Adipocyte (in vitro differentiated cells): ENCODE measurements around the gene CHD5.
"Not testable (repeated sequence)": the region's sequence is repeated elsewhere in the genome, so short reads cannot be mapped to it uniquely, and the experiment has no call there.

Source experiments
- DNase-seq: peaks from one replicate; pipeline ENCODE4 v3.0.0-alpha.2; 2015; ENCODE audit warnings: low read depth
- H3K27me3 ChIP-seq: replicated peaks from 2 replicates; pipeline ENCODE4 v1.7.0; 2013; ENCODE audit warnings: mild to moderate bottlenecking, low read length, moderate library complexity; ENCODE audit not compliant: control insufficient read depth, insufficient read depth
- H3K36me3 ChIP-seq: 2 replicates; pipeline ENCODE4 v1.7.0; 2013; ENCODE audit warnings: low read length, mild to moderate bottlenecking, moderate library complexity; ENCODE audit not compliant: control insufficient read depth, insufficient read depth, severe bottlenecking
- H3K4me1 ChIP-seq: 2 replicates; pipeline ENCODE4 v1.7.0; 2013; ENCODE audit warnings: mild to moderate bottlenecking, low read length, moderate library complexity; ENCODE audit not compliant: control insufficient read depth, insufficient read depth
- H3K4me3 ChIP-seq: 2 replicates; pipeline ENCODE4 v1.7.0; 2013; ENCODE audit warnings: mild to moderate bottlenecking, low read length, moderate library complexity
- H3K9ac ChIP-seq: 2 replicates; pipeline ENCODE4 v1.7.0; 2013; ENCODE audit warnings: mild to moderate bottlenecking, low read length, moderate library complexity
- H3K9me3 ChIP-seq: 2 replicates; pipeline ENCODE4 v1.7.0; 2013; ENCODE audit warnings: mild to moderate bottlenecking, low read length, moderate library complexity; ENCODE audit not compliant: control insufficient read depth

The CHD5 gene

DNA sequence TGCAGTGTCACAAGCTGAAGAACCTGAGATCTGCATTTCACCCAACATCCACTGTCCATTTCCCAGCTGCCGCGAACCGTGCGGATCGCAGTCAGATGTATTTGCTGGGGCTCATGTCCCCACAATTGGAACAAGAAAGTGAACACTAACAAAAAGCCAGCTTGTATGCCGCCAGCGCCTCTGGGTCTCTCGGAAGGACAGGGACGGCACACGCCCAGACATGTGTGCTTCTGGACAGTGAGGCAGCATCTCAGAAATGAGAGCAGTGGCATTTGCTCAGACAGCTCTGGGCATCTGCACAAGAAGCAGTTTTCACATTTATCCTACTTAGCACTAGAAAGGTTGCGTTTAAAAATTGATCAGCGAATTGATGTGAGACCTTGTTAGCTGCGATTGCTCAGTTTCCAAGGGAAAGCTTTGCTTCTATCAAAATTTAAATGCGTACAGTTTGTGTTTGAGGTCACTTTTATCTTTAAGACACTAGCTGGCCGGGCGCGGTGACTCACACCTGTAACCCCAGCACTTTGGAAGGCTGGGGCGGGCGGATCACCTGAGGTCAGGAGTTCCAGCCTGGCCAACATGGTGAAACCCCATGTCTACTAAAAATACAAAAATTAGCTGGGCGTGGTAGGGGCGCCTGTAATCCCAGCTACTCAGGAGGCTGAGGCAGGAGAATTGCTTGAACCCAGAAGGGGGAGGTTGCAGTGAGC, 105.8 kb downstream of the CHD5 start:
- Histone ChIP-seq H3K9me3 (no peaks in the 10 kb centered on the region), H3K9ac (no peak overlapping the region), H3K36me3 (no peaks in the 10 kb centered on the region), H3K27me3 (peaks cover 6% of the 10 kb centered on the region), H3K4me3 (no peak overlapping the region), H3K4me1 (peaks cover 5% of the 10 kb centered on the region)
- DNase-seq, result no peak

DNA sequence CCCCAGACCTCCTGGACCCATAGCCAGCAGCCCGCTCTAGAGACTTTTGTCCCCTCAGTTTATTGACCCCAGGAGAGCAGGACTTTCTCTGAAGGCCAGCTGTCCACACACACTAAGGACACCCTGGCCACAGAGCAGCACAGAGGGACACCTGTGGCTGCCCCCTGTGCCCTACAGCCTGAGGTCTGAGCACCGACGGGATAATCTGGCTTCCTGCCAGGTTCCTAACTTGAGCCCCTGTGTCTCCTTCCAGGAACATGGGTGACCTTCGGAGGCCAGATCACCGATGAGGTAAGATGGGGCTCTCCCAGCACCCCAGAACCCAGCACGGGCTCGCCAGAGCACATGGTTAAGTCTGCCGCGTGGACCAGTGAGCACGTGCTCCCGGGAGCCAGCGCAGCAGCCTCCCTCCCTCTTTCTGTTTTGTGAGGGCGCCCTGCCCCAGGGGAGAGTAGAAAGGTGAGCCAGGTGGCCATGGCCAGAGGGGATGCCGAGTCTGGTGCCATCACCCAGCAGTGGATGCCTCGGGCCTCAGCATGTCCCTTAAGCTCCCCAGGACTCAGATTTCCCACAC, 106.6 kb downstream of the CHD5 start:
- no peak for DNase-seq
- H3K36me3 ChIP-seq, result no peaks in the 10 kb centered on the region
- no peak overlapping the region for H3K4me3 ChIP-seq
- no peak overlapping the region for H3K9ac ChIP-seq
- H3K9me3 ChIP-seq, result no peaks in the 10 kb centered on the region
- H3K27me3 ChIP-seq, result peaks cover 12% of the 10 kb centered on the region
- H3K4me1 ChIP-seq, result peaks cover 5% of the 10 kb centered on the region

DNA sequence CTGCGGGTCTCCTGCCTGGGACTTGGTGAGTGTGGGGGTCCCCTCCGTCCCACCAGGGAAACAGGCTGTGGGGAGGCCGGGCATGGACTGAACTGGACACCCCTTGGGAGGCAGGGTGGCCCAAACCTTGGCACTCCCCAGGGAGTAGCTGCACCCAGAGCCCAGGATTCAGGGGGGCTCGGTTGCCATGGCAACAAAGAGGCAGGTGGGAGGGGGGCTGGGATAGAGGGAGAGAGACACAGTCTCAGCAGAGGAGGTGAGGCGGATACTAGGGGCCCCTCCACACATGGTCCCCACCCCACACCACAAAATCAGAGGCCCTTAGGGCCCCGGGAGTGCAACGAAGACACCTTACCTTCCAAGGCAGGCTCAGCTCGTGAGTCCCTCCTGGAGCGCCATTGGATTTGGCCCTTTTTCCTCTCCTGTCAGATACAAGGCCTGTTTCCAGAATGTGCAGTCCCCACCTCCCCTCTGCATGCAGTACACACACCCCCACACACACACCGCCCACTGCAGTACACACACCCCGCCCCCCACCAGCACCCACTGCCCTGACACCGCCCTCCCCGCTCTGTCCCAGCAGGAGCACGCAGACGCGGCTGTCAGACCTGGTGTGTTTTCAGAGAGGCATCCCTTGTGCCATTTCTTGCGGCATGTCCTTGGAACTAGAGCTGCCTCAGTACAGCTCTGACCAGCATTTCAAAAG, 107.2 kb downstream of the CHD5 start:
- no peak for DNase-seq
- Histone ChIP-seq H3K4me3 (no peak overlapping the region), H3K27me3 (peaks cover 13% of the 10 kb centered on the region), H3K4me1 (peaks cover 5% of the 10 kb centered on the region), H3K9me3 (no peaks in the 10 kb centered on the region), H3K9ac (no peak overlapping the region), H3K36me3 (no peaks in the 10 kb centered on the region)

DNA sequence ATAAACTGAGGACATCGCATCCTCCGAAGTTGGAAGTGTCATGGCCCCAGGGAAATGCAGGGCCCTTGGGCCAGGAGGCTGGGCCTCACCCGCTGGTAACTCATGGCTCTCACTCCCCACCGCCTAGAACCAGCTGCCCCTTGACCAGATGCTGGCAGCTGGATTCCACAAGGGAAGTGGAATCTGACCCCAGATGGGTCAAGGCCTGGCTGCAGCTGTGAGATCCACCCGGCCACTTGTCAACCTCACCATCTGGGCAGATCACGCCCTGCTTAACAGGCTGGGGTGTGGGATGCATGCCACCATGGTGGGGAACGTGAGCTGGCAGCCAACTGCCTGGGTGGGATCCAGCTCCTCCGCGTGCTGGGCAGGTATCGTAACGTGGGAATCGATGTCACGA, 108.9 kb downstream of the CHD5 start:
- H3K4me3 ChIP-seq, result no peak overlapping the region
- H3K9ac ChIP-seq, result no peak overlapping the region
- peaks cover 13% of the 10 kb centered on the region for H3K27me3 ChIP-seq
- H3K9me3 ChIP-seq, result no peaks in the 10 kb centered on the region
- no peak for DNase-seq
- H3K36me3 ChIP-seq, result no peaks in the 10 kb centered on the region
- peaks cover 5% of the 10 kb centered on the region for H3K4me1 ChIP-seq

DNA sequence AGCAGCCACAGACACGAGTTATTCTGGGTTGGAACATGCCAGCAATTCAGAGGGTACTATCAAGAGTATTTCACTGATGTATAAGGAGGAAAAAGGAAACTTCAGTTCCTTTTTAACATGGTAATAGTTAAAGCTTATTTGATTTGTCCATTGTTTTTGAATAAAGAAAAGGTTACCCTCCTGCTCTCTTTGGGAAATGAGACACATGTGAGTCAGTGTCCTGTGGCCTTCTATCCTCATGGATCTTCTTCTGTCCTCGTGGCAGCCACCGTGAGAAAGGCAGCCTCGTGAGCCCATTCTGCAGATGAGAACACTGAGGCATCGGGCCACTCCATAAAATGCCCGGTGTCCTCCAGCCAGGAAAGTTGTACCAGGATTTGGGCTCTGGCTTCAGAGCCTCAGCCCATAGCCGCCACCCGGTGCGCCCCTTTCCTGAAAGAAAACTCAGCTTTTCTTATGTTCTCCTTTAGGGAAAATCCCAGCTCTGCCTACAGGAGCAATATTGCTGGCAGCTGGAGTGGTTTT, 109.6 kb downstream of the CHD5 start:
- DNase-seq, result no peak
- H3K4me3 ChIP-seq, result no peak overlapping the region
- peaks cover 18% of the 10 kb centered on the region for H3K27me3 ChIP-seq
- H3K9me3 ChIP-seq, result no peaks in the 10 kb centered on the region
- peaks cover 5% of the 10 kb centered on the region for H3K4me1 ChIP-seq
- no peaks in the 10 kb centered on the region for H3K36me3 ChIP-seq
- no peak overlapping the region for H3K9ac ChIP-seq

DNA sequence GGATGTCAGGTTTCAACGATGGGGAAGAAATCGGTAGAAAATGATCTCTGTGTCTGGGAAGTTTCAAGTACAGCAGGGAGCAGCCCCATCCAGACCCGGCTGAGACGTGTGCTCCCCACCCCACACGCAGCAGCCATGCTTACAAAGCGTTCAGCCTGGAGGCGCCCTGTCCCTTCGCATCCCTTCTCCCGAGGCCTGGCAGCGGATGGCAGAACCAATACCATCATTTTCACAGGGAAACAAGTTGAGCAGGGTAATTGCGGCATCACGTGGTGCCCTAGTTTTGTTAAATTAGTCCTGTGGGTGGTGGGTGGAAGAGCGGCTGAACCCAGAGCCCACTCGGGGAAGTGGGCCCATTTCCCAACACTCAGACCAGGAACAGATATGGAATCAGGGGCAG, 110.5 kb downstream of the CHD5 start:
- no peak overlapping the region for H3K4me3 ChIP-seq
- no peak overlapping the region for H3K9ac ChIP-seq
- peaks cover 23% of the 10 kb centered on the region for H3K27me3 ChIP-seq
- no peaks in the 10 kb centered on the region for H3K9me3 ChIP-seq
- no peaks in the 10 kb centered on the region for H3K36me3 ChIP-seq
- no peak for DNase-seq
- peaks cover 5% of the 10 kb centered on the region for H3K4me1 ChIP-seq

DNA sequence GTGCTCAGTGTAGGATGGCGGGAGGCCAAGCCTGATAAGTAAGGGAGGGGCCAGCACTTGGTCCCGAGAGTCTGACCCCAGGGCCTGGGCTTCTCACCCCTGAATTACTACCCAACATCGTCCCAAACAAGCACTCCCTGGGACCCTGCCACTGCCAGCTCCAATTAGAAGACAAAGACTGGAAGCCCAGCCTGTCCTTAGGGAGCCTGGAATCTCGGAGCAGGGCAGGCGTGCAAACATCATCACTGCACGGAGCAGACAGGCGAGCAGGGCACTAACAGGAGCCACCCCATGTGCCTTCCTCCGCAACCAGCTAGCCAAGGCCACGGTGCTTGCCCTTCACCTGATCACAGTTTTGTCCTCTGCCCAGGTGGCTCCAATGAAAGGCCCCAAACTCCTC, 111.2 kb downstream of the CHD5 start:
- Histone ChIP-seq H3K4me1 (peaks cover 5% of the 10 kb centered on the region), H3K36me3 (no peaks in the 10 kb centered on the region), H3K9ac (no peak overlapping the region), H3K9me3 (no peaks in the 10 kb centered on the region), H3K27me3 (peaks cover 29% of the 10 kb centered on the region), H3K4me3 (no peak overlapping the region)
- DNase-seq, result no peak

DNA sequence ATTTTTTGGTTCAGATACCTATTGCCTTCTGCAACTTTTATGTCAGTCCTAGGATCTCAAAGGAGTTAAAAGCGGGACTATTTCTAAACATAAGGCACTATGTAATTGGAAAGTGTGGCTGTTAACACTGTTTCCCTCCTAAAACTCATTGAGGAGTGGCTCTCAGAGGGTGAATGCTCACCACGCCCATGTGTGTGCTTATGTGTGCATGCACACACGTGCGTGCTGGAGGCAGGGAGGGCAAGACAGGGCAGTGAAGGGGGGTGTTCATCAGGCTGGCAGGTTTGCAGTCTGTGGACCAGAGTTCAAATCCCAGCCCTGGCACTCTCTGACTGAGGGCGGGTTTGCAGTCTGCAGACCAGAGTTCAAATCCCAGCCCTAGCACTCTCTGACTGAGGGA, 112.0 kb downstream of the CHD5 start:
- Histone ChIP-seq H3K36me3 (no peaks in the 10 kb centered on the region), H3K9ac (no peak overlapping the region), H3K9me3 (no peaks in the 10 kb centered on the region), H3K4me1 (peaks cover 5% of the 10 kb centered on the region), H3K27me3 (peaks cover 33% of the 10 kb centered on the region), H3K4me3 (no peak overlapping the region)
- DNase-seq, result no peak

DNA sequence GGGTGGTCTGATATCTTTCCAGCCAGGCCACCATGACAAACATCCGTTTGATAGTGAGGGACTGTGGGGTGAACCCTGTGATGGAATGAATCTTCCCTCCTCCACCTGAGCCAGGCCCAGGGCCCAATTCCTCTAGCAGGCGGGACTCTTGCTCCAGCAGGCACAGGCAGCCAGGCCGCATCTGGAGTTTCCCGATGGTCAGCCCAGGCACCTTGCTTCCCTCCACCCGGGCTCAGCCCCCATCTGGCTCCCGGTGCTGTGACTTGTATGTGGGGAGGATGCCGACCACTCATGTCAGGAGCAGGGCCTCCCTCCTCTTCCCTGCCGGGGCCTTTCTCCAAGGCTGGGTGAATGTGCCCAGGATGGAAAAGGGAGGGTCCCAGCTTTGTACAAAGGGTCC, 113.4 kb downstream of the CHD5 start:
- no peak for DNase-seq
- no peak overlapping the region for H3K4me3 ChIP-seq
- H3K9ac ChIP-seq, result no peak overlapping the region
- peaks cover 5% of the 10 kb centered on the region for H3K4me1 ChIP-seq
- H3K27me3 ChIP-seq, result peaks cover 38% of the 10 kb centered on the region
- no peaks in the 10 kb centered on the region for H3K9me3 ChIP-seq
- no peaks in the 10 kb centered on the region for H3K36me3 ChIP-seq

DNA sequence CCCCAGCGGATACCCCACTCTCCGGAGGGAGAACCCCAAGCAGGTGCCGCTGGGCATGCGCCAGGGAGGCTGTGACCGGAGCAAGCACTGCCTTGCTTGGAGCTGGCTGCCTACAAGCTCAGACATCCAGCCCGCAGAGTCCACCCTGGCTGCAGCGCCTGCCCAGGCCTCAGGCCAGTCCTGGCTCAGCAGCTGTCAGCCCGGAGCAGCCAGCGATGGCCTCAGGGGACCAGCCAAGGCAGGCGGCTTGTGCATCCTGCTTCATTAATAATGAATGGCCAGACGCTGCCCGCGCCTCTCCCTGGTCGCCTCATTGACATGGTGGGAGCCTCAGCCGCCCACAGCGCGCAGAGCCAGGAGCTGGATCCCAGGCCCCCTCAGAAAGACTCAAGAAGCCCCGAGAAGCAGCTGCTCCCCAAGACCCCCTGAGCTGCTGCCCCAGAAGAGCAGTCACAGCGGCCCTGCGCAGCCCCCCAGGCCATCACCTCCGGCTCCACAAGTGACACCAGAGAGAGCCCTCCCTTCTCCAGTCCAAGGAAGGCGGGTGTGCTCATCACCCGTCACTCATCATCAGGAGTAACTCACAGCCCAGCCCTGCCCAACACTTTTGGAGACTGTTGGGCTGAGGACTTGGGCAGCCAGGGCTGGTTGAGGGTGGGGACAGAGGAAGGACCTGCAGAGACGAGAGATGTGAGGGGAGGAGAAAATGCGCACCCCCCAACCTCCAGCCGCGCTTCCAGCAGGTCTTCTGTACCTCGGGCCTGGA, 114.8 kb downstream of the CHD5 start:
- Histone ChIP-seq H3K4me3 (no peak overlapping the region), H3K9ac (no peak overlapping the region), H3K36me3 (no peaks in the 10 kb centered on the region), H3K9me3 (no peaks in the 10 kb centered on the region), H3K4me1 (peaks cover 4% of the 10 kb centered on the region), H3K27me3 (peaks cover 33% of the 10 kb centered on the region)
- no peak for DNase-seq

DNA sequence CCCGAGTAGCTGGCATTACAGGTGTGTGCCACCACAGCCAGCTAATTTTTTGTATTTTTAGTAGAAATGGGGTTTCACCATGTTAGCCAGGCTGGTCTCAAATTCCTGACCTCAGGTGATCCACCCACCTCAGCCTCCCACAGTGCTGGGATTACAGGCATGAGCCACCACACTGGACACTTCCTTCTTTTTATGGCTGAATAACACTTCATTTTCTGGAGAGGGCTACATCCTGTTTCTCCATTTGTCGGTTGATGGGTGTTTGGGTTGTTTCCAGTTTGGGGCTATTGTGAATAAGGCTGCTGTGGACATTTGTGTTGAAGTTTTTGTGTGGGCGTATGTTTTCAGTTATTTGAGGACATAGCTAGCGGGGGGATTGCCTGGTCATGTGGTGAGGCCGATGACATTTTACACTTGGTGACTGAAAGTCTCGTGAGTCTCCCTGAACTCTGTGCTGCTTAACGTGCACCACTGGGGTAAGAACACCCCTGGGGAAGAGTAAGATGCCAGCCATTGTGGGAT, 116.5 kb downstream of the CHD5 start:
- not testable (repeated sequence) for H3K36me3 ChIP-seq, DNase-seq, H3K4me1 ChIP-seq, H3K9ac ChIP-seq, H3K4me3 ChIP-seq, H3K9me3 ChIP-seq
- H3K27me3 ChIP-seq, result peaks cover 25% of the 10 kb centered on the region
